GM12878 (cell line): ENCODE results near the gene TCF7. TPM values are rescaled to one million over a fixed set of nuclear protein-coding genes. Genes with fewer than 3 reads are reported as not detected.

Experiments
- ATAC-seq: fragments of 200-7000 bp; cut with Tn5 transposase; 3 replicates; pipeline ENCODE4 v1.9.1; 2020; ENCODE audit warnings: mild to moderate bottlenecking, moderate library complexity
- BruUV-seq: library from RNA; stranded (reverse); fragments of 400-500 nt; replicated peaks from 2 replicates; lab custom pipeline; 2021; lab: Mats Ljungman, UMichigan
- CTCF ChIA-PET: fragments of 300-600 bp; sonication (Branson Sonifier 250); formaldehyde crosslinking; extraction: SDS; loops from one replicate; lab custom pipeline; 2021; ENCODE audit warnings: inconsistent platforms; lab: Yijun Ruan, JAX
- POLR2A ChIA-PET: fragments of 350-600 bp; formaldehyde crosslinking; extraction: SDS; loops from one replicate; lab custom pipeline; 2021; ENCODE audit warnings: inconsistent platforms; lab: Charles Lee
- RAD21 ChIA-PET: fragments of 300-600 bp; sonication (Branson Sonifier 250); formaldehyde crosslinking; loops from one replicate; lab custom pipeline; 2023; ENCODE audit warnings: antibody characterized with exemption; ENCODE audit not compliant: unreplicated experiment; lab: Charles Lee
- SMC1A ChIA-PET: fragments of 300-600 bp; sonication (Branson Sonifier 250); formaldehyde crosslinking; loops from one replicate; lab custom pipeline; 2023; ENCODE audit not compliant: unreplicated experiment, uncharacterized antibody; lab: Charles Lee
- DNase-seq: peaks from one replicate; pipeline ENCODE4 v3.0.0-alpha.2; 2011; ENCODE audit warnings: low read depth, low spot score
- FAIRE-seq: peaks from 3 replicates; lab custom pipeline; 2011; peaks lifted over from hg19 to GRCh38; lab: Jason Lieb, UNC
- H2AFZ ChIP-seq: 2 replicates; pipeline ENCODE4 v1.6.0; 2011; ENCODE audit warnings: low read depth, low read length, control low read depth; ENCODE audit not compliant: control insufficient read depth
- H3K27ac ChIP-seq: 2 replicates; pipeline ENCODE4 v1.5.1; 2011; ENCODE audit warnings: control low read depth; ENCODE audit not compliant: control insufficient read depth, insufficient read depth
- H3K27me3 ChIP-seq, 2 experiments: replicated peaks in 1 of 2; 2 replicates each; pipeline versions ENCODE4 v1.6.0 to v1.6.1; 2011; ENCODE audit warnings: low read length in 1 of 2; ENCODE audit not compliant: control insufficient read depth in 2 of 2, insufficient read depth in 2 of 2
- H3K36me3 ChIP-seq, 2 experiments: 2 replicates each; pipeline ENCODE4 v1.5.1; 2011; ENCODE audit warnings: low read length in 1 of 2; ENCODE audit not compliant: control insufficient read depth in 2 of 2, insufficient read depth in 2 of 2
- H3K4me1 ChIP-seq: 2 replicates; pipeline ENCODE4 v1.6.1; 2011; ENCODE audit warnings: mild to moderate bottlenecking, low read length, moderate library complexity, mixed read lengths; ENCODE audit not compliant: control insufficient read depth, insufficient read depth
- H3K4me2 ChIP-seq: 2 replicates; pipeline ENCODE4 v1.6.0; 2011; ENCODE audit warnings: control low read depth; ENCODE audit not compliant: control insufficient read depth, insufficient read depth
- H3K4me3 ChIP-seq: fragments of 200-600 bp; sonication (generic); 2 replicates; pipeline ENCODE4 v1.5.1; 2016
- H3K79me2 ChIP-seq: 2 replicates; pipeline ENCODE4 v1.6.0; 2011; ENCODE audit warnings: low read length; ENCODE audit not compliant: control insufficient read depth, insufficient read depth
- H3K9ac ChIP-seq: 2 replicates; pipeline ENCODE4 v1.8.0; 2011; ENCODE audit warnings: low read length, control low read depth, mixed read lengths; ENCODE audit not compliant: control insufficient read depth, insufficient read depth
- H3K9me3 ChIP-seq: replicated peaks from 3 replicates; pipeline ENCODE4 v1.5.1; 2011; ENCODE audit warnings: mild to moderate bottlenecking, low read length; ENCODE audit not compliant: control insufficient read depth, insufficient read depth
- H4K20me1 ChIP-seq: 2 replicates; pipeline ENCODE4 v1.6.0; 2011; ENCODE audit not compliant: control insufficient read depth, insufficient read depth
- BACH1 ChIP-seq: fragments of 450-650 bp; IDR thresholded peaks from 2 replicates; pipeline ENCODE4 v1.6.1; 2017; ENCODE audit warnings: mild to moderate bottlenecking, borderline replicate concordance
- CHD2 ChIP-seq: IDR thresholded peaks from 2 replicates; pipeline ENCODE4 v1.6.1; 2011; ENCODE audit warnings: low read depth, low read length, improper control_type of control experiment, borderline replicate concordance
- DPF2 ChIP-seq: fragments of 450-650 bp; IDR thresholded peaks from 2 replicates; pipeline ENCODE4 v1.6.1; 2017; ENCODE audit warnings: mild to moderate bottlenecking
- EGR1 ChIP-seq, 2 experiments: IDR thresholded peaks; 1 replicate in 1 of 2; 2 replicates in 1 of 2; pipeline ENCODE4 v1.6.1; 2011 to 2012; ENCODE audit warnings: low read depth in 2 of 2, low read length in 2 of 2, borderline replicate concordance in 1 of 2, mild to moderate bottlenecking in 1 of 2, moderate library complexity in 1 of 2
- JUNB ChIP-seq: IDR thresholded peaks from 2 replicates; pipeline ENCODE4 v1.6.1; 2016; ENCODE audit warnings: antibody characterized with exemption, mild to moderate bottlenecking
- JUND ChIP-seq: IDR thresholded peaks from 2 replicates; pipeline ENCODE4 v1.6.1; 2012; ENCODE audit warnings: low read depth, mild to moderate bottlenecking, low read length, improper control_type of control experiment, moderate library complexity
- NFYB ChIP-seq: IDR thresholded peaks from 2 replicates; pipeline ENCODE4 v1.6.1; 2011; ENCODE audit warnings: low read depth, mild to moderate bottlenecking, low read length, improper control_type of control experiment, moderate library complexity; ENCODE audit not compliant: insufficient read depth
- NRF1 ChIP-seq: conservative IDR thresholded peaks from 2 replicates; pipeline ENCODE4 v1.6.1; 2011; ENCODE audit warnings: mild to moderate bottlenecking, low read depth, low read length, improper control_type of control experiment
- PKNOX1 ChIP-seq: fragments of 450-650 bp; IDR thresholded peaks from 2 replicates; pipeline ENCODE4 v1.6.1; 2016; ENCODE audit warnings: mild to moderate bottlenecking
- POLR2AphosphoS5 ChIP-seq: IDR thresholded peaks from 2 replicates; pipeline ENCODE4 v1.6.1; 2011; ENCODE audit warnings: mild to moderate bottlenecking, low read length, inconsistent platforms
- POU2F2 ChIP-seq: IDR thresholded peaks from 3 replicates; pipeline ENCODE4 v1.6.1; 2011; ENCODE audit warnings: low read depth, mild to moderate bottlenecking, low read length, borderline replicate concordance
- RAD51 ChIP-seq: fragments of 450-650 bp; IDR thresholded peaks from 2 replicates; pipeline ENCODE4 v1.6.1; 2016; ENCODE audit warnings: moderate library complexity, mild to moderate bottlenecking, inconsistent platforms
- SMAD1 ChIP-seq: fragments of 450-650 bp; IDR thresholded peaks from 2 replicates; pipeline ENCODE4 v1.6.1; 2018; ENCODE audit warnings: mild to moderate bottlenecking, low read depth; ENCODE audit not compliant: partially characterized antibody
- STAT1 ChIP-seq: fragments of 450-650 bp; conservative IDR thresholded peaks from 2 replicates; pipeline ENCODE4 v1.6.1; 2014; ENCODE audit warnings: antibody characterized with exemption, mild to moderate bottlenecking
- ZSCAN29 ChIP-seq: fragments of 450-650 bp; IDR thresholded peaks from 2 replicates; pipeline ENCODE4 v1.6.1; 2017; ENCODE audit warnings: mild to moderate bottlenecking, moderate library complexity
- WGBS: methylation state at CpG from one replicate; pipeline ENCODE4 v1.1.6; 2016; ENCODE audit warnings: low lambda C conversion rate; ENCODE audit not compliant: insufficient replicate concordance, insufficient coverage; ENCODE audit errors: missing lambda C conversion rate; 5-methylcytosine and 5-hydroxymethylcytosine counted together
- in situ Hi-C: fragments of 300-500 bp; cut with MboI; formaldehyde crosslinking; loops from 9 replicates; pipeline ENCODE4 v1.14.3; 2018; ENCODE audit warnings: mixed read lengths
- intact Hi-C: fragments of 100-400 bp; cut with micrococcal nuclease; formaldehyde crosslinking; loops from one replicate; pipeline ENCODE4 v1.14.2; 2022; ENCODE audit not compliant: unreplicated experiment
- polyA plus RNA-seq, 11 experiments: library from polyadenylated mRNA; depleted of rRNA in 4 of 11; unstranded in 6 of 11; stranded (reverse) in 5 of 11; fragments of >200 nt; fragmentation: Nextera tagmentation in 4 of 11; fragmentation: Illumina TruSeq in 1 of 11; extraction: Ambion mirVana in 4 of 11; extraction: Trizol in 1 of 11; gene quantifications; 1 replicate in 1 of 11; 2 replicates in 10 of 11; pipeline versions ENCODE4 v1.2.1 to v1.2.3, GENCODE V29; 2011 to 2016; ENCODE audit warnings: inconsistent platforms in 2 of 11, missing spikeins in 2 of 11, low read depth in 1 of 11
- total RNA-seq, 4 experiments: library from RNA; depleted of rRNA in 3 of 4; stranded (reverse); fragments of >200 nt in 3 of 4; fragmentation: Illumina TruSeq in 1 of 4; extraction: Trizol in 1 of 4; gene quantifications; 2 replicates each; pipeline versions ENCODE4 v1.2.1 to v1.2.3, GENCODE V29; 2013 to 2021
- TF ChIP-seq, protein P1 (sequence below): IDR thresholded peaks from 2 replicates; pipeline ENCODE4 v1.6.1; 2011; ENCODE audit warnings: mild to moderate bottlenecking, low read depth, low read length, moderate library complexity; ENCODE audit not compliant: insufficient replicate concordance
- TF ChIP-seq, protein P2 (sequence below): IDR thresholded peaks from 2 replicates; pipeline ENCODE4 v1.6.1; 2011; ENCODE audit warnings: low read depth, low read length, improper control_type of control experiment, borderline replicate concordance

TCF7 gene
- total and polyA plus RNA-seq, 10 of the 15 experiments (the other 5 are each of a cell fraction or from before 2014, with no cell fraction given): 10.0 to 60.2 (median 23.6) TPM

DNA sequence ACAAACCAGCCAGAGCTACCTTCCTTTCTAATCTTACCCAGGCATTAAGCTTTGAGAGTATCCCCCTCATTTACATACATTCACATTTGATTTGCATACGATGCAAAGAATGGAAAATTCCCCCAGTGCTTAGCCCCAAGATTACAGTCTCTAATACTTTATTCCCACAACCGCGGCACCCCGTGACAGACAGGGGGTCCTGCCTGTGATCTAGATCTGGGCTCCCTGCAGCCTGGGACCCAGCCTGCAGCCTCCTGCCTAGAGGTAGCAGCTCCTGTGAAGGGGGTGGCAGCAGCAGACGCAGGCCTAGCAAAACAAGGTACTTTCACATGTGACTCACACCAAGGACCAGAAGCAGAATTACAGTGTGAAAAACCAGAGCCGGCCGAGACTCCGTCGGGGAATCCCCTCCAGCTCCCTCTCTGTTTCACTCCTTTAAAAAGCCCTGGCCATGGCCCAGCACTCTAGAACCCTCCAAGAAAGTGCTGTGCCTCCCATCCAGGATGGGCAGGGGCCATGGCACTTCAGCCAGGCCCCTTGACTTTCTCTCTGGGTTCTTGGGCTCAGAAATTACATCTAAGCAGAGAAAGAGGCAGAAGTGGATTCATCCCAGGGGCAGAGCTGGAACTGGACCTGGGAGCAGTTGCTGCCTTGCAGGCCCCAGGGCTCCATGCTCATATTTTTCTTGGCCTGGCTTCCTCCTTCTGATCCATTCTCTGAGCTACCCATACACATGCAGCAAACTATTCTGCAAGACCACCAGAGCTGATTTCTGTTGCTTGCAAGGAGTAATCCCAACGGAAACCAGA is 14.0 kb upstream of the TCF7 start:
- peak; percentile 80 for ATAC-seq
- Histone ChIP-seq H3K4me3 (no peak overlapping the region), H3K9me3 (no peaks in the 10 kb centered on the region), H4K20me1 (peaks cover 2% of the 10 kb centered on the region; the same call in 1 of the 2 replicates), H3K79me2 (peaks cover 3% of the 10 kb centered on the region; the same call in 1 of the 2 replicates), H2AFZ (peak overlapping the region; percentile 15; the same call in 1 of the 2 replicates), H3K4me1 (peaks cover 64% of the 10 kb centered on the region), H3K27me3 (no peaks in the 10 kb centered on the region), H3K36me3 (no peaks in the 10 kb centered on the region), H3K4me2 (peak overlapping the region; percentile 89), H3K27ac (peak overlapping the region; percentile 95), H3K9ac (peak overlapping the region; percentile 69)
- FAIRE-seq: peak; percentile 96
- in situ Hi-C loops (loop anchor here (5.0 kb wide), 1 partner anchor 37 kb away; no protein-coding TSS in a partner anchor), intact Hi-C loops (loop anchor here (1.0 kb wide), 3 partner anchors 29 to 61 kb away; no protein-coding TSS in a partner anchor)
- DNase-seq: peak; percentile 94
- ChIA-PET SMC1A (interaction anchor here (0.8 to 8.4 kb wide), 16 partner anchors 9 to 79 kb away, joined by 3 to 177 read pairs (median 6); partner anchors contain the start of gene TCF7), CTCF (interaction anchor here (0.6 to 6.6 kb wide), 23 partner anchors 8 to 189 kb away, joined by 3 to 112 read pairs (median 5); partner anchors contain the start of genes TCF7 and VDAC1), POLR2A (interaction anchor here (0.6 to 11.2 kb wide), 13 partner anchors 9 to 440 kb away, joined by 3 to 81 read pairs (median 5); partner anchors contain the start of genes SKP1 and VDAC1), RAD21 (interaction anchor here (0.6 to 4.4 kb wide), 21 partner anchors 10 to 445 kb away, joined by 3 to 30 read pairs (median 4); partner anchors contain the start of gene UBE2B)
- 9% methylated on average over 10 of the region's 10 CpGs for WGBS
- no TSS peak for BruUV-seq
- peak; percentile 84 for TF ChIP-seq RAD51
- TF ChIP-seq ZSCAN29: no peak
- peak; percentile 15 for TF ChIP-seq SMAD1
- no peak for TF ChIP-seq NFYB
- no peak for TF ChIP-seq EGR1 (IDR thresholded peaks at IDR 0.05; ENCODE audit: borderline replicate concordance in 1 of 2, low read depth in 2 of 2, low read length in 2 of 2)
- peak; percentile 64 for TF ChIP-seq JUNB
- peak; percentile 94 for TF ChIP-seq PKNOX1
- no peak for TF ChIP-seq STAT1
- TF ChIP-seq, protein P1, sequence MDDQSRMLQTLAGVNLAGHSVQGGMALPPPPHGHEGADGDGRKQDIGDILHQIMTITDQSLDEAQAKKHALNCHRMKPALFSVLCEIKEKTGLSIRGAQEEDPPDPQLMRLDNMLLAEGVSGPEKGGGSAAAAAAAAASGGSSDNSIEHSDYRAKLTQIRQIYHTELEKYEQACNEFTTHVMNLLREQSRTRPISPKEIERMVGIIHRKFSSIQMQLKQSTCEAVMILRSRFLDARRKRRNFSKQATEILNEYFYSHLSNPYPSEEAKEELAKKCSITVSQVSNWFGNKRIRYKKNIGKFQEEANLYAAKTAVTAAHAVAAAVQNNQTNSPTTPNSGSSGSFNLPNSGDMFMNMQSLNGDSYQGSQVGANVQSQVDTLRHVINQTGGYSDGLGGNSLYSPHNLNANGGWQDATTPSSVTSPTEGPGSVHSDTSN: peak; percentile 61
- TF ChIP-seq POU2F2: peak; percentile 93; the same call in 2 of the 3 replicates
- peak; percentile 49; the same call in 1 of the 2 replicates for TF ChIP-seq JUND
- TF ChIP-seq POLR2AphosphoS5: peak; percentile 82; the same call in 1 of the 2 replicates
- TF ChIP-seq, protein P2, sequence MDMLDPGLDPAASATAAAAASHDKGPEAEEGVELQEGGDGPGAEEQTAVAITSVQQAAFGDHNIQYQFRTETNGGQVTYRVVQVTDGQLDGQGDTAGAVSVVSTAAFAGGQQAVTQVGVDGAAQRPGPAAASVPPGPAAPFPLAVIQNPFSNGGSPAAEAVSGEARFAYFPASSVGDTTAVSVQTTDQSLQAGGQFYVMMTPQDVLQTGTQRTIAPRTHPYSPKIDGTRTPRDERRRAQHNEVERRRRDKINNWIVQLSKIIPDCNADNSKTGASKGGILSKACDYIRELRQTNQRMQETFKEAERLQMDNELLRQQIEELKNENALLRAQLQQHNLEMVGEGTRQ: peak; percentile 35; the same call in 1 of the 2 replicates
- peak; percentile 82 for TF ChIP-seq DPF2
- TF ChIP-seq CHD2: peak; percentile 72; the same call in 1 of the 2 replicates
- peak; percentile 64; the same call in 1 of the 2 replicates for TF ChIP-seq BACH1
- TF ChIP-seq NRF1: no peak
